Fibroblast of skin of right quadriceps (primary cell): ENCODE results near the gene TMOD1.
A peak's percentile ranks its signal among the peaks of the same experiment; 100 is the strongest.
"Not testable (repeated sequence)": the region's sequence is repeated elsewhere in the genome, so short reads cannot be mapped to it uniquely, and the experiment has no call there.

ENCODE experiments used
- DNase-seq: peaks from one replicate; pipeline ENCODE4 v3.0.0-alpha.2; 2013

TMOD1 gene

DNA sequence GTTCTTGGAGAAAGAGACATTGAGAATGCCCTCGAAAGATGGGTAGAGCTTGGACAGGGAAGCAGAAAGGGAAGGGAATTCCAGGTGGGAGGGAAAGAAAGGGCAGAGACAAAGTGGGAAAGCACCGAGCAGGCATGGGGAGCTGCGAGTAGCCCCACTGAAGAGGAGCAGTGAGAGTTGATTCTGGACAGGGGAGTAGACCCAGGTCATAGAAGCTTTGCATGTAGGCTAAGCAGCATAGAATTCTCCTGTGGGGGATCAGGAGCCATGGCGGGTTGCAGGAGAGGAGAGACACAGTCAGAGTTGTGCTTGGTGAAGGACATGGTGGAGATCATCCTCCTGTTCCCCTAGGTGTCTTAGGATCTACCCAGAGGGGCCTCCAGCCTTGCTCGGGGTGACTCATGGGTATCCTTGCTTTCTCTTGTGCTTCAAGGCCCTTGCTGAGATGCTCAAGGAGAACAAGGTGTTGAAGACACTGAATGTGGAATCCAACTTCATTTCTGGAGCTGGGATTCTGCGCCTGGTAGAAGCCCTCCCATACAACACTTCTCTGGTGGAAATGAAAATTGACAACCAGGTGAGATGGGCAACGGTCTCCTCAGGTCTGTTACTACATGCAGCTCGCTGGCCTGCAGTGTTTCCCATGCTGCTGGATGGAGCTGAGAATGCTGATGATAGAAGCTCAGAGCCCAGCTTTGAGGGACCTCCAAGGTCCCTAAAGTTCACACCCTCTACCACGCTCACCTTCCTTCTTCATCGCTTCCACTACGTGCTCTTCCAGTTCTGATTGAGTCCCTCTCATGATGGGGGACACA is 67.2 kb downstream of the TMOD1 start:
- no peak for DNase-seq

DNA sequence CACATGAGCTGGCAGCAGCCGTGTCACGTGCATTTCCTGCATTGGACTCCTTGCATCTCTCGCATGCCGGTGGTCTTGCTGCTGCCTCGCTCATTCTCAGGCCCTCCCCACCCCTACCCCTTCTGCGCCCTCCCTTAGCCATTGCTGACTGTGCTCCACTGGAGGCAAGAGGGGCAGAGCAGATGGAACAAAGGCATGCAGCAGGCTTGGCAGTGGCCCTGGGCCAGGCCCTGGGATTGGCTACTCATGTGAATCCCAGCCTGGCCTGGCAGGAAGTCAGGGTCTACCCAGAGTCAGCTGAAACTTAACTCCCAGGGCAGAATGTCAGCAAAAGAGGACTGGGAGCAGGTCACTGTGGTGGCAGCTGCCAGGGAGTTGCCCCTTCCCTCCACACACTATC is 69.4 kb downstream of the TMOD1 start:
- no peak for DNase-seq

DNA sequence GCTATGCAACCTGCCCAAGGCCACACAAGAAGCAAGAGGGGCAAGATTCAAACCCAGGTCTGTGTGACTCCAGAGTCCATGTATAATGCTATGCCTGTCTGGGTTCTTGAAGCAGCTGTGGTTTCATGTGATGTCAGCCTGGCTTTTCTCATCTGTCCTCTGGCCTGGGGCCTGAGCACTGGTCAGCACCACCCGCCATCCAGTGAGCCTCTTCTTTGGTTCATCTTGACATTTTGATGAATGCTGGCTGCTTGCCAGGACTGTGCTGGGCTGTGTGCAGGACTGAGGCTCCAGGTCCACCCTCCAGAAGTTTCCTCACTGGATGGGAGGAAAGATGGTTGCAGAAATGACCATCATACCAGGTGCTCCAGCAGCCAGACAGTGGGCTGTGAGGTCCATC is 70.2 kb downstream of the TMOD1 start:
- DNase-seq, result no peak

DNA sequence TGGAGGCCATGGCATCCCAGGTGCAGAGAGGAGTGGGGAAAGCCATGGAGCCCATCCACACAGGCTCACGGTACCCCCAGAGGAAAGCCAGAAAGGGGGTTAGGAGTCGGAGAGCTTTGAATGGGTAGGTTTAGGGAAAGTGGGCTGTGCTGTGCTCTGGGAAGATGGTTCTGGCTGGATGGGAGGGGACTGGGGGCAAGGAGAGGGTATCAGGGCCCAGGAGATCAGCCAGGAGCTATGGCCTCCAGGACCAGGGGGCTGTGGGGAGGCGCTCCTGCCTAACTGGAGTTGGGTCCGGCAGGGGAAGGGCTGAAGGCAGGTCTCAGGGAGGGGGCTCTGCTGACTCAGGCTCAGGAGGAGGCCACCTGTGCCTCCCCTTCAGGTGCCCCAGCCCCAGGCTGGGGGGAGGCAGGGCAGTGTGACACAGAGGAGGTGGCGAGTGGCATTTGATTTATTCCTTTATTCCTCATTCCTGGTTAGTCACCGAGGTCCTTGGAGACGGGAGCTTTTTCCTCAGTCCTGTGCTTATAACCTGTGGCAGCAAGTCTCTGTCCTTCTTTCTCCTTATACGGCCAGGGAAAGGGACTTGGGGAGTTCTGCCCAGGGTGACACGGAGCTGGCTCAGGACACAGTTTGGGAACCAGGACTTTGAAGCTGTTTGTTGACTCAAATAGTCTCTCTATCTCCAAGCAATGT is 70.9 kb downstream of the TMOD1 start:
- no peak for DNase-seq

DNA sequence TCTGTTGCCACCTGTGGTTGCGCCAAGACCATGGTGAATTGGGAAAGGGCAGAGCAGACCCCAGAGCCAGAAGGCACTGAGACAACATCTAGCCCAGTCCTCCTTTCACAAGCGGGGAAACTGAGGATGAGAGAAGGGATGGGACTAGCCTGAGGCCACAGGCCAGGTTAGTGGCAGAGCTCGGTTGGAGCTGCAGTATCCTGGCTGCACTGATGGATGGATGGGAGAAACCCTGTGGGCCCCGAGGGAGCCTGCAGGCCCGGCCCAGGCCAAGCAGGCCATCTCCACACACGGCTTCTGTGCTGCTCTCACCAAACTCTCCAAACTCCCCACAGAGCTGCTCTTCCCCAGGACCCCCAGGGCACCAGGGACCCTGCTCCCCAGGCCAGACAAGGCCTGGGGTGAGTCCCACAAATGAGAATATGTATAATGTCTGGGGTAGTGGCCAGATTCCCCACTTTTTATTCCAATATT is 71.5 kb downstream of the TMOD1 start:
- no peak for DNase-seq

DNA sequence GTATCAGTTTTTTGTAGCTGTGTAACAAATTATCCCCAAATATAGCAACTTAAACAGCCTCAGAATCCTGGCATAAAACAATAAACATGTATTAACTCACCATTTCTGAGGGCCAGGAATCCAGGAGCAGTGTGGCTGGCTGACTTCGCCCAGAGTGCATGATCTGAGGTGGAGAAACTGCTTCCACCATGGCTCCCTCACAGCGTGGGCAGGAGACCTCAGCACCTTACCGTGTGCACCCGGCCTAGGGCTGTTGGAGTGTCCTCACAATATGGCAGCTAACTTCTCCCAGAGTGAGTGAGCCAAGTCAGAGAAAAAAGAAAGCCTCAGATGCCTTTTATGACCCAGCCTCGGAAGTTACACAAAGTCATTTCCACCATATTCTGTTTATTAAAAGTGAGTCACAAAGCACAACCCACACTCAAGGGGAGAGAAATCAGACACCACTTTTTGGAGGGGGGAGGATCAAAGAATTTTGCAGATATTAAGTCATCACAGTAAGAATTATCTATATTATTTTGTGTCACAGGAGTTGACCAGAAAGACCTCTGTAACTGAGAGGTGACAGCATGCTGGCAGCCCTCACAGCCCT is 72.1 kb downstream of the TMOD1 start:
- DNase-seq, result no peak

DNA sequence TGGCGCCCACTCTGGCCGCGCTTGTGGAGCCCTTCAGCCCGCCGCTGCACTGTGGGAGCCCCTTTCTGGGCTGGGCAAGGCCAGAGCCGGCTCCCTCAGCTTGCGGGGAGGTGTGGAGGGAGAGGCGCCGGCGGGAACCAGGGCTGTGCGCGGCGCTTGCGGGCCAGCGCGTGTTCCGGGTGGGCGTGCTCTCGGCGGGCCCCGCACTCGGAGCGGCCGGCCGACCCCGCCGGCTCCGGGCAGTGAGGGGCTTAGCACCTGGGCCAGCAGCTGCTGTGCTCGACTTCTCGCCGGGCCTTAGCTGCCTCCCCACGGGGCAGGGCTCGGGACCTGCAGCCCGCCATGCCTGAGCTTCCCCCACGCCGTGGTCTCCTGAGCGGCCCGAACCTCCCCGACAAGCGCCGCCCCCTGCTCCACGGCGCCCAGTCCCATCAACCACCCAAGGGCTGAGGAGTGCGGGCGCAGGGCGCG is 72.7 kb downstream of the TMOD1 start:
- not testable (repeated sequence) for DNase-seq

DNA sequence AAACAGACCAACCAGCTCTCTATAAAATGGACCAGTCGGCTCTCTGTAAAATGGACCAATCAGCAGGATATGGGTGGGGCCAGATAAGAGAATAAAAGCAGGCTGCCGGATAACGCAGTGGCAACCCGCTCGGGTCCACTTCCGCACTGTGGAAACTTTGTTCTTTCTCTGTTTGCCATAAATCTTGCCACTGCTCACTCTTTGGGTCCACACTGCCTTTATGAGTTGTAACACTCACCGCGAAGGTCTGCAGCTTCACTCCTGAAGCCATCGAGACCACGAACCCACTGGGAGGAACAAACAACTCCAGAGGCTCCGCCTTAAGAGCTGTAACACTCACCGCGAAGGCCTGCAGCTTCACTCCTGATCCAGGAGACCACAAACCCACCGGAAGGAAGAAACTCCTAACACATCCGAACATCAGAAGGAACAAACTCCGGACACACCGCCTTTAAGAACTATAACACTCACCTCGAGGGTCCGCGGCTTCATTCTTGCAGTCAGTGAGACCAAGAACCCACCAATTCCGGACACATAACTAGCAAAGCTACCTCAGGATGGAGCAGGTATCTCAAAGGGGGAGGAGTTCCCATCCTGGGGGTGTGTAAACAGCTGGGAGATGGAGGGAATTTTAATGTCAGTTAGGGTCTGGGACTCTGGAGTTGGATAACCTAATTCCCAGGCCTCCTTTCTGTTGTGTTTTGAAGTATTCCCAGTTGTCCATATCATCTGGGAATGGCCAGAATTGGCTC is 73.6 kb downstream of the TMOD1 start:
- DNase-seq, result not testable (repeated sequence)

DNA sequence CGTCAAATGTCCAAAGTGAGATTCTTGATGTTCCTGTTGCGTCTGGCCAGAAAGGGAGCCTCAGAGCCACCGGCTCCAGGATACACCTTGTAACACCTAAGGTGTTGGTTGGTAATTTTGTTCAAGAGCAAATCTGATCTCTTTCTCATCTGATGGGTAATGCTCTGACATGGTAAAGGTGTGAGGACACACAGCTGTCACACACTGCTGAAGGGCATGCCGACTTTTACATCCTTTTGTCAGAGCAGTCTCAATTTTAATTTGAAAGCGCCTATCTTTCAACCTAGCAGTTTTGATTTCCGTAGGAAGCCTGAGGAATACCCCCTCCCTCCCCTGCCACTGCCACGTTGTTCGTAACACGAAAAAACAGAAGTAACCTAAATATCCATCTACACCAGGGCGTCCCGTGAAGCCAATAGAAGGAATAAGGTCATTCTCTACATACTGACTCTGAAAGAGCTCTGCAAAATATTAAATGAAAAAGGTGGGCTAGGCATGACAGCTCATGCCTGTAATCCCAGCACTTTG is 74.3 kb downstream of the TMOD1 start:
- DNase-seq, result no peak

DNA sequence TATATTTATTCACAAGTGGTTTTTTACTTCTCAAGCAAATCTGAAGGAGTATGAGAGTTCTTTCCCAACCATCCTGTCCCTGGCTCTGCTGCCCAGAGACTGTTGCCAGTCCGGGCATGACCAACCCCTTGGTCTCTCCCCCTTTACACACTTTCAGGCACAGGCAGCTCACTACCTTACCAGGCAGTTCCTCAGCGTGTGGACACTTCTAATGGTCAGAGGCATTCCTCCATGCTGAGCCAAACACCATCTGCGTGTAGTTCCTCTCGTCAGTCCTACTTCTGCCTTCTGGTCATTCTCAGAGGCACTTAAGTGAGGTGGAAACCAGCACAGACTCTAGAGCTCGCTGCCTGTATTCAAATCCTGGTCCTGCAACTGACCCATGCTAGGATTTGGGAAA is 75.6 kb downstream of the TMOD1 start:
- DNase-seq, result no peak

DNA sequence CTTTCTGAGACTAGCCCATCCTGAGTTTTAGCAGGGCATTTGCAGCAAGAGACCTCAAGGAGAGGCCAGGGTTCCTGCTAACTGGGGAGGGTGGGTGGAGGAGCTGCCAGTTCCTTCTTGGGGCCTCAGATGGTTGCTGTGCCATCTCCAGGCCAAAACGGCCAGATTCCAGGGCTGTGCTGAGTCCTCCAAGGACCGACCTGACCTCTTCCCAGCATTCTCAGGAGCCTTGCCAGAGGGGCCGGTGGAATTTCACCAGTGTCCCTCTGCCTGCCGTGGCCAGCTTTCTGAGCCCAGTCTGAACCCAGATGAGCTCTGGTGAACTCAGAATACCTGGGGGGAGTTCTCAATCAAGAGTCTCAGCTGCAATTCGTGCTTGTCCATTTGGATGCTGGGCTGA is 77.4 kb downstream of the TMOD1 start:
- DNase-seq, result no peak

DNA sequence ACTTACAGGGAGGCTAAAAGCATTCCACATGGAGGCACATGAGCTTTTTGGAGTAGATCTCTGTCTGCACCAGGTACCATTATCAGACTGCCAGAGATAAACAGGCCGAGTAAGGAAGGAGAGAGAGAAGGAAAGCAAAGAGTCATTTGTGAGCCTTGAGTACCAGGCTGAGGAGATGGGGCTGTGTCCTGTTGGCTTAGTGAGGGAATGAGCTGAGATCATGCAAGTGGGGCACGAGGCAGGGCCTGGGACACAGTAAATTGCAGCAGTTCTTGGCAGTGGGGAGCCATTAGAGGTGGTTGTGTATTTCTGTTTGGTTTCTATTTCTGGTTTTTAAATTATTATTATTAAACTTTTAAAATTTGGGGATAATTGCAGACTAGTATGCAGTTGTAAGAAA is 78.4 kb downstream of the TMOD1 start:
- no peak for DNase-seq

DNA sequence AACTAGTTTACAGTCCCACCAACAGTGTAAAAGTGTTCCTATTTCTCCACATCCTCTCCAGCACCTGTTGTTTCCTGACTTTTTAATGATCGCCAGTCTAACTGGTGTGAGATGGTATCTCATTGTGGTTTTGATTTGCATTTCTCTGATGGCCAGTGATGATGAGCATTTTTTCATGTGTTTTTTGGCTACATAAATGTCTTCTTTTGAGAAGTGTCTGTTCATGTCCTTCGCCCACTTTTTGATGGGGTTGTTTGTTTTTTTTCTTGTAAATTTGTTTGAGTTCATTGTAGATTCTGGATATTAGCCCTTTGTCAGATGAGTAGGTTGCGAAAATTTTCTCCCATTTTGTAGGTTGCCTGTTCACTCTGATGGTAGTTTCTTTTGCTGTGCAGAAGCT is 80.1 kb downstream of the TMOD1 start:
- DNase-seq, result not testable (repeated sequence)

DNA sequence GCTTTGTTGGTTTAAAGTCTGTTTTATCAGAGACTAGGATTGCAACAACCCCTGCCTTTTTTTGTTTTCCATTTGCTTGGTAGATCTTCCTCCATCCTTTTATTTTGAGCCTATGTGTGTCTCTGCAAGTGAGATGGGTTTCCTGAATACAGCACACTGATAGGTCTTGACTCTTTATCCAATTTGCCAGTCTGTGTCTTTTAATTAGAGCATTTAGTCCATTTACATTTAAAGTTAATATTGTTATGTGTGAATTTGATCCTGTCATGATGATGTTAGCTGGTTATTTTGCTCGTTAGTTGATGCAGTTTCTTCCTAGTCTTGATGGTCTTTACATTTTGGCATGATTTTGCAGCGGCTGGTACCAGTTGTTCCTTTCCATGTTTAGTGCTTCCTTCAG is 83.3 kb downstream of the TMOD1 start:
- not testable (repeated sequence) for DNase-seq

DNA sequence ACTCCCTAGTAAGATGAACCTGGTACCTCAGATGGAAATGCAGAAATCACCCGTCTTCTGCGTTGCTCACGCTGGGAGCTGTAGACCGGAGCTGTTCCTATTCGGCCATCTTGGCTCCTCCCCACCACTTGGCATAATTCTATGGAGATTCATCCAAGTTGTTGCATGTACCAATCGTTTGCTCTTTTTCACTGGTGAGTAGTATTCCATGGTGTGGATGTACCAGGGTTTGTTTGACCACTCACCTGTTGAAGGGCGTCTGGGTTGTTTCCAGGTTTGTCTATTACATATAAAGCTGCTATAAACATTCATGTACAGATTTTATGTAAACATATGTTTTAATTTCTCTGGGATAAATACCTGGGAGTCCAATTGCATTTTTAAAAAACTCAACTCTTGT is 85.4 kb downstream of the TMOD1 start:
- DNase-seq, result not testable (repeated sequence)

DNA sequence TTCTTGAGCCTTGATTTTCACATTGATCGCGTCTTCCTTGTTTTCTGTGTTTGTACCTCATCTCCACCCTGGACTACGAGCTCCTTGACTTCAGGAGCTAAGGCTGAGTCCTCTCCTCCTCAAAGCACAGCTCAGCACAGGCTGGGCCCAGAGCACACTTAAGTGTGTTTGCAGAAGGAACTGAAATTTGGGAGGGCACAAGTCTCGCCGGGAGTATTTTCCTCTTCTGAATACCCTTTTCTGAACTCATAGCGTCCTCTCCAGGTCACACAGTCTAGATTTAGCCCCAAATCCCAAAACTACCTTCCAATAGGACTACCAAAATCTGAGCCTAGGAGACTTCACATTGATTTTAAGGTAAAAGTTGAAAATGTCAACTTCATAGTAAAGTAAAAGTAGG is 90.1 kb downstream of the TMOD1 start:
- no peak for DNase-seq

DNA sequence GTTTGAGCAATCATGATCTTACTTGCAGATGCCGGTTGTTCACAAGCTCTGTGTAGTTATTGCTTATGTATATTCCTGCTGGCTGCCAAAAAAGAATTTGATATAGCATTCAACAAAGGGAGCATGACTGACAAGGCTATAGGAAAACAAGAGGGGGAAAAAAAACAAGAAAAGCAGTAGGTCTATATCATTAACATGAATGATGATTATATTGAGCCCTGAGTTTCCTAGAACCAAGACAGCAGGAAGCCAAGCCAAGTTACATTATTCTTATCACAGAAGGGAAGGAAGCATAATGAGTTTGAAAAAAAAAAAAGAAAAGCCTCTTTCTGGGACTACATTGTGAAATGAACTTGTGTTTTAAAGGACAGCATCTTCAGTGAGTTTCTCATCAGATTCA is 90.7 kb downstream of the TMOD1 start:
- DNase-seq, result no peak

DNA sequence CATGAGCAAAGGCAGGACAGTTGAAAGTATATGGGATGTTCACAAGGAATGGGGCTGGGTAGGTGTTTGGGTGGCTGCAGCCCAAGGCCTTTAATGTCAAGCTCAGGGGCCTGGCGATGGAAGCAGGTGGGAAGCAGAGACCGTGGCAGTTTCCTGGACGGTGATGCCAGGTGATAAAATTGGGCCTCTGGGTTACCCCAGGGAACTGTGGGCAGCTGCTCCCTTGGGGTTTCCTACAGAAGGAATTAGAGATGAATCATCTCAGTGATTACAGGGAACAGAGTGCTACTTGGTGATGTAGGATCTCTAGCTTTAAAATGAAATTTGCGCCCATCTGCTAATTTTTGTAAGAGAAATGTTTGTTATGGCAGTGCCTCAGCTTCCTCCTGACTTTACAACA is 92.5 kb downstream of the TMOD1 start:
- DNase-seq, result no peak

DNA sequence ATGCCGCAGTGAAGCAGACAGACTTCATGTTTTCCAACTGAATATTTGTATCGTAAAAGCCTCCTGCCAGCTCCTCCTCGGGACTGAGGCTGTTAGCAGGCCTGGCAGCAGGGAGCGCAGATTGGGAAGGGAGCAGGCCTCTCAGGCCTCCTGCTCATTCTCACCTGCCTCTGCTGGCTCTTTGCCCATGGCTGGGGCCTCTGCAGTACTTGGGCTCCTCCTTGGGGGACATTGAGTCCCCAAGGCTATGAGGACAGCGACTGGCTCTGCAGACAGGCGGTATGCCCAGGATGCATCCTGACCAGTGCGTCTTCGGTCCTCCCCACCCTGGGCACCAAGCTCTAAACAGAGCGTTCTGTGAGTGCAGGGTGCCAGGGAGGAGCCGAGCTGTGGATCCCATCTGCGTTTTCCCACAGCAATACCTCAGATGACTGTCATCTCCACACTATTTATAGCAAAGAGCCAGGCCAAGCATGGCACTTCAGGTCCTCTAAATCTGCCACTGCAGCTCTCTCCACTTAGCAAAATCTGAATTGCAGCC is 93.0 kb downstream of the TMOD1 start:
- no peak for DNase-seq

DNA sequence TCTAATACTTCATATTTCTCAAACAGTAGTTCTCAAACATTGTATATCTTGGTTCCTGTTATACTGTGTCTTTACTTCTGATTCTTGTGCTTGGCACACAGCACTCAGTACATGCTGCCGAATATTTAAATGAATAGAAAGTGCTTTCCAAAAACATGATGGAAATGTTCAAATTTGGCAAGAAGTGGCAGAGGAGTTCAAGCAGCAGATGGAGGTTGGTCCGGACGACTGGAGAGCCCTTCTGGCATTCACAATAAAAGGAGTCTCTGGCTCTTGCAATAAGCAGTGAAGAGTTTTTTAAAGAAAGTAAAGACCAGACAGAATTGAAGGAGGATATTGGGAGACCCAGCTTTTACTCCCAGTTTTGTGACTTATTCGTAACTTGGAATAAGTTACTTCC is 95.4 kb downstream of the TMOD1 start:
- DNase-seq, result no peak

DNA sequence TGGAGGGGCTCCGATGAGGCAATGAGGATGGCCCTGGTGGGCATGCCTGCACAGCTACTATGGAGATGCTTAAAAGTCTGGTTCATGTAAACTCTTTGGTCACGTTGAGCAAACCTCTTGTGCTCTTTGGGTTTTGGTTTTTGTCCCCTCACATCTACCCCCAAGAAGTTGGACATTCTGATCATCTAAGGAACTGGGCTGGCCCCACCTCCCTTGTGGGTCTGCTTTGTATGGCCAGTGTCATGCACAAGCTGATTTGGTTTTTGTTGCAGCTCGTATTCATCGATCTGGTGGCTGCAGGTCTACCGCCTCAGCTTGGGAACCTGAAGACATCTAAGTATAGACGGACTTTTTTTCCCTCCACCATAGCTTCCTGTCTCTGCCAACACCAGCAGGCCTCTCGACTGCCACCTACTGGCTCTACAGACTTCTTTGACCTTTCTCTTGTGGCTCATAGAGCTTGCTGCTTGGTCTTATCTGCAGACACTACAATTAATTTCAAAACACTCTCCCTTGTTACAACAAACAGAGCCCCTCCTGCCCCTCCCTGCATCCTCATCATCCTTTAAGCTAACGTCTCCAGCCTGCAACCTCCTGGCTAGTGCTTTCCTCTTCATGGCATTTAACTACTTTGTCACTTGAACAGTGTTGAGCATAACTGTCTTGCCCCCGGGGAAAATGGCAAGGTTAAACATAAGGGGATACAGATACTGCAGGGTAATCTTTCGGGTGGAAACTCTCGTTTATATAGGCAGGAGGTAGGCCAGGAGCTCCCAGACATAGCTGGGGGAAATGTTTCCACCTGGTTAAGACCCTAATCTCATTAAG is 97.2 kb downstream of the TMOD1 start:
- peak; percentile 57 for DNase-seq
